ENCODE data around the gene ALOX15B.

- TF ChIP-seq CTCF (IDR thresholded peaks at IDR 0.05) (no peak), POLR2A (IDR thresholded peaks at IDR 0.05) (no peak)
Measured at GRCh38 chr17:8091033-8091687, 52.3 kb downstream of the ALOX15B start.
